ENCODE results near the gene TPP2.

TPP2 gene

DNA sequence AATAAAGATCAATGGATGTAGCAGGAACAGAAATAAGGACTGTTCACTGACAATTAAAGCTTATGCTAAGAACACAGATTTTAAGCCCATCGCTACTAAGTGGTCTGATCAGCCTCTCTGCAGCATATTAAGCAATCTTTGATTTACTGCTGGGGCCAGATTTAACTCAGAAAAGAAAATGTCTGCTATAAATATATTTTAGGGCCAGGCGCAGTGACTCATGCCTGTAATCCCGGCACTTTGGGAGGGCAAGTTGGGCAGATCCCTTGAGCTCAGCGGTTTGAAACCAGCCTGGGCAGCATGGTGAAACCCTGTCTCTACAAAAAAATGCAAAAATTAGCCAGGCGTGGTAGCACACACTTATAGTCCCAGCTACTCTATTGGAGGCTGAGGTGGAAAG lies 55.1 kb downstream of the TPP2 start:
- DNase-seq, result no peak

DNA sequence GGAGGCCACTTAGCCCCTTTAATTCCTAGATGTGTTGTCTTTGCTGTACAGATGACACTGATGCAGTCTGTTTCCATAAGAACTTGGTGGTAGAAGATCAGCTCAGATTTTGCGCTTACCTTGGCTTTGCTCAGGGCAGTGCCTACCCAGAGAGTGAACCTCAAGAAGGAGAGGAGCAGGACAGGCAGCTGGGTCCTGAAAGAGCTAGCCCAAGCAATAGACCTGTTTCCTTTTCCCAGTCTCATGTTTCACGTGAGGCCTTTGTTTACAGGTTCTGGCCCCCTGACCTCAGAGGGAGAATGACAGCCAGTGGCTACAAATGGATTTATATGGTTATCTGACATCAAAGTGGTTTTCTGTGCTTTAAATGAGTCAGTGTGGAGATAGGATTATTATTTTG lies 58.0 kb downstream of the TPP2 start:
- no peak for DNase-seq

DNA sequence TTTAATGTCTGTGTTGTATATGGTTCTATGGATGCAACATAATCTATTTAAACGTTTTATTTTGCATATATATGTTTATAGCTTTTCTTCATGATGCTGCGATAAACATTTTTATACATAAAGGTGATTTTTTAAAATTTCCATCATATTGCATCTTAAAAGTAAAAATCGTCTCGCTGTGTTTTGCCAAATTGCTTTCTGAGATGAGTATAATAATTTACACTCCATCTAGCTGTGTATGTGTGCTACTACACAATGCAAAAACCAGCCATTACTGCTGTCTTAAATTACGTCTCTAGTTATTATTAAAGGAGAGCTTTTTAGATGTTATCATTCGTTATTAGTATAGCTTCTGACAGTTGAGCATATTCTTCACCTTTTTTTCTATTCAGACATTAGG lies 60.8 kb downstream of the TPP2 start:
- no peak for DNase-seq

DNA sequence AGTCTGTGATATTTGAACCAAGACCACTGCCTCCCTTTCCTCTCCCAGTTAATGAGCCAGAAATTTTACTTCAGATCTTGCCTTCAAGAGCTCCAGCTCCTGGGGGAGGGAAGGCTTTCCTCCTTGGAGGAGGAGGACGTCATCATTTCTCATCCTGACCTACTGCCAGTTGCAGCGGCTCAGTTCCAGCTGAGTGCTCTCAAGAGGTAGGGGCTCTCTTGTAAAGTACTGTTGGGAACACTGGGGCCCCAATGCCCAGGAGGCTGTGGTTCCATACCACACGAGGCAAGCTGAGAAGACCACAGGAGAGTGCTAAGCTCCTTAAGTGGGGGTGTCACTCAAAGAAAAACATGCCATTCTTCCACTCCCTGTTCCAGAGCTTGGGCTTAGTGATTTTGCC lies 61.9 kb downstream of the TPP2 start:
- DNase-seq, result no peak

DNA sequence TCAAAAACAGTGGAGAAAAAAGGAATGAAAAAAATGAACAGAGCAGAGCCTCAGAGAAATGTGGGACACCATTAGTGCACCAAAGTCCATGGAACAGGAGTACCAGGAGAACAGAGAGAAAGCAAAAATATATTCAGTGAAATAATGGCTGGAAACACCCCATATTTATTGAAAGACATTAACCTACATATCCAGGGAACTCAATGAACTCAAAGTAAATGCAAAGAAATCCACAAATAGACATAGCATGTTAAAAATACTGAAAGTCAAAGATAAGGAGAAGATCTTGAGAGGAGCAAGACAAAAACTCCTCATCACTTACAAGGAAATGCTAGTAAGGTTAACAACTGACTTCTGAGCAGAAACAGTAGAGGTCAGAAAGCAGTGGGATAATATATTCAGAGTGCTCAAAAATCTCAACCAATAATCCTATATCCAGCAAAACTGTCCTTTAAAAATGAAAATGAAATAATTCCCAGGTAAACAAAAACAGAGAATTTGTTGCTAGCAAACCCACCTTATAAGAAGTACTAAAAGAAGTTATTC lies 62.5 kb downstream of the TPP2 start:
- no peak for DNase-seq

DNA sequence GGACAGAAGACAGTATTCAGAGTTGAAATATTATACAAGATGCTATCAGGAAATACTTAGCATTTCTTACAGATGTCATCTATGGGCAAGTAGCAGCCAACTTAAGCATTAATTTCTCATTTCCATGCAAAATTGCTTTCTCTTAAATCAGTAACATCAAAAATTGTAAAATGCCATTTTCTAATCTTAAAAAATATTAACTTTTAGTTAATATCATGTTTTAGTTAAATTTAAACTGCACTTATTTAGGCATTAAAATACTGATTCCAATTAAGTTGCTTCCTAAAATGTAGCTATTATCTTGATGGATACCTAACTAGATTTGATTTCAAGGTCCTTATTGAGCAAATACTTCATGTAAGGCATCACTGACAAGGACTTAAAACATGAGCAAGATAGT lies 70.2 kb downstream of the TPP2 start:
- no peak for DNase-seq

DNA sequence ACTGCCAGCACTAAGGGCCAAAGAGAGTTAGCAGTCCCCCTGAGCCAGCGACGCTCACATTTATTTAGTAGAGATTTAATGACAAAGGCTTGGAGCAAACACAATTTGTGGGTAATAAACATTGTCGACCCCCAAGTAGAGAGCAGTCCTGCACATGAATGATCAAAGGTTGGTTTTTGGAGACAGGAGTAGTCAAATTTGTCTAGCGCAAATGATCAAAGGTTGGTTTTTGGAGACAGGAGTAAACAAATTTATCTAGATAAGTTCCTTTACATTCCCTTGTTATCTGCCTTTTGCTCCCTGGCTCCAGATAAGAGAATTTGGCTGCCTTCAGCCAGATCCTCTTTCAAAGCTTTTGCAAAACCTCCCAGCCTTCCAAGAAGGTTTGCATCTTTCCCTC lies 71.1 kb downstream of the TPP2 start:
- no peak for DNase-seq

DNA sequence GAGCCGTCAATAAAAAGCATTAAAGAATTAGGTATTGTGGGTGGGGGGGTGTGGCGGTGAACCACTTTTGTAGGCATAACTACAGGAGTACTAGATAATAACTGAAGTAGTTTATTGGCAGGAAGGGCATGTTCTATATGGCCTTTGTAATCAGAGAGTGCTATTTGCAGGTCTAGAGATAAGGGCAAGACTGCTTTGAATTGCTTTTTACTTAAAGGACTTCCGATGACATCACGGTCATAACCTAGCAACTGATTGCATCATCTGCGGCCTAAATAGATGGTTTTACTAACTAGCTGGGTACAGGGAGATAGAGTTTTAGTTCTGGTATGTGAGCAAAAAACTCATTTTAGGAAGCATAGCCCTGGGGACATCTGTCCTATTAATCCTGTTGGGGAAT lies 73.3 kb downstream of the TPP2 start:
- no peak for DNase-seq

DNA sequence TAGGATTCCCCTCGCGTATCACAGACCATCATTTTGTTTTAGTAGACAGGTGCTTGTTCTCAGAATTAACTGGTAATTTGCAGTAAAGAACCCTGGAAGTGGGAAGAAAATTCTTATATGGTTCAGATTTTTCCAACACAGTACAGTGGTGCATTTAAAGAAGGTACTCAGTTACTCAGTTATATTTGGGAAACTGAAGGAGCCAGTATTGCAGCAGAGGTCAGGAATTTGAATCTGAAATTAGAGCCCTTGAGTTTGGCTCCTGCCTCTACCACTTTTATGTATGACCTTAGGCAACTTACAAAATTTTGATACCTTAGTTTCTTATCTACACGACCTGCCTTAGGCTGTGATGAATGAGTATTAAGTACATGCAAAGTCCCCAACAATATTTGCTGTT lies 78.3 kb downstream of the TPP2 start:
- no peak for DNase-seq

DNA sequence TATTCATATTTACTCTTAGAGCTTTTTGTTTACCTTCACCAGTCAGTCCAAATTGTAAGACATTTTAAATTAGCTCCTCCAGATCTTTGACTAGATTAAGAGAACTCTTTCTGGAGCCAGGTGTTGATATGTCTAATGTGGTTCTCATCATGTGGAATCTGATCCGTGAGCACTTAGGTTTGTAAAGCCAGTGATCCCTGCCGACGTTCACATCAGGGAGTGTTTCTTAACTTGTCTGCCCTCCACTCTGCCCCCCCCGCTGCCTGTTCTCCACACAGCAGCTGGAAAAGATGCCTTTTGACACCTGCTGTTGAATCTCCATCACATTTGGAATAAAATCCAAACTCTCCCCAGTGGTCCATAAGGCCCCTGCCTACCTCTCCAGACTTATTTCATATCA lies 80.3 kb downstream of the TPP2 start:
- no peak for DNase-seq

DNA sequence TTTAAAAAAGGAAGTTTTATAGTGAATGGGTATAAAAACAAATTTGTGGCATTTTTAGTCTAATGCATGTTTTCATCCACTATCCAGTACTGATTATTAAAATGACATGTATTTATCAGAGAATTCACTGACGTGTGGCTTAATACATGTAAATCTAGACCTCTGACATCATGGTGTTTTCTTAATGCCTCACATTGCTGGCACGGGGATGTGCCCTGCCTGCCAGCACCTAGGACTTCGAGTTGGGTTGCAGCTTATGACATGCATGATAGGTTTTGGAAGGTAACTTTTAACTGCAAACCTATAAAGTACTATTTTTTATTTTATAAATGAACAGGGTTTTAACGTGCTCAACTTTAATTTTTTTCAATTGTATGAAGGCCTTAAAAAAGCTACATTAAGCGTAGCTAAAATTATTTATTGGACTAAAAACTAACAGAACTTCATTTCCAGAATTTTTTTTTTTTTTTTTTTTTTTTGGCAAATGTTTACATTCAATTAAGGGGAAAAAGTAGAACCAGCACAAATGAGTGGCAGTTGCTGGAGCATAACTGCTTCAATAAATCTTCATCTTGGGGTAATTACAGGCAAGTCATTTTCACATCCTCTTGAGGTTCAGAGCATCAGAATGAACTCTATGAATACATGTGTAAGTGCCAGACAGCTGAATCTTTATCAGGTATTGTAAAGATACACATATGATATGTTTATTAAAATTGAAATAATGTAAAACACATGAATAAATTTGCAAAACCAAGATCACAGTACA lies 81.7 kb downstream of the TPP2 start:
- no peak for DNase-seq

DNA sequence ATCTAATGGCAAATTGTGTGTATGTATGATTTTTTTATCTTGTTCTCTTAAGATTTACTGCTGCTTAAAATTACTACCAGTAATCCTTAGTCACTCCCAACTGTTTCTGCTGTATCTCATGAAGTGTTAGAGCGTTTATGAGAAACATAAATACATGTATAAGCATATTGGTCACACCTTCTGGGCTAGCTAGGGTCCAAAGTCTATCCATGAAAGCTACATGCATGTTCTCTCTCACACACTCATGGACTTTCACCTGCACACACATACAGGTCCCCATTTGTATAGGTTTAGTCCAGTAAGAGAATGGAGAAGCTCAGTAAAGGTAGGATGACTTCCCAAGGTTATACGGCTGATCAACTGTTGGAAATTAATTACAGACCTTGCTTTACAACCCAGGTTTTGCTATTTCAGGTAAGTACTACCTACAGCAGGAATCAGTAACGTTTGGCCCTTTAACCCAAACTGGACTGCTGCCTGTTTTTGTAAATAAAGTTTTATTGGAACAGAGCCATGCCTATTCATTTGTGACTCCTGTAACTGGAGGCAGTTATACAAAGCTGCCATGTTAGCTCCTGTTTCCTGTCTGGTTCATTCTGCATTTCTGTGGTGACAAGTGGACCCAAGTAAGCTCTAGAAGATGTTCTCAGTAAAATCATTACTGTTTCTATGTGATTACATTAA lies 82.8 kb downstream of the TPP2 start:
- no peak for DNase-seq

DNA sequence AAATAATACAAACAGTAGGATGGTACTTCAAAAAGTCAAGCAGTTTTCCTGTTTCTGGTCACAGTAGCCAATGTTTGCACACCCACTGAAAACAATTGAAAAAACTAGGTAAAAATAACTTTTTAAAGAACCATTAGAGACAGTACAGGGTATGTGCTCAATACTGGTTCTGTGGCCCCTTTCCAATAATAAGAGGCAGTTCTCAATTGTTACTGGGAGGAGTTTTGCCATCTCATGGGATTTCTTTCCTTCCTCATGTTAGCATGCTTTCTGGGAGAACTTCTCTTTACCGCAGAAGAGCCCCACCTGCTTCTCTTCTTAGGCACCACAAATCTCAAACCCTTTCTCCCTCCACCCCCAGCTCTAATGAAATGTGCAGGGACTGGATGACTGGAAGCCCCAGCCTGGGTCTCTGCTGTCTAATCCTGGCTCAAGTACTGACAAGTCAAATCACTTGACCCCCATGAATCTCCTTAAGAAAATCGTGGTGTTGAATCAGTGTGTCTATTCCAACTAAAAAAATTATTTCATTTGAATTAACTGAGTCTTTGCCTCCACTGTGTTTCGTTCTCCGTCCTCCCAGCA lies 83.4 kb downstream of the TPP2 start:
- no peak for DNase-seq

DNA sequence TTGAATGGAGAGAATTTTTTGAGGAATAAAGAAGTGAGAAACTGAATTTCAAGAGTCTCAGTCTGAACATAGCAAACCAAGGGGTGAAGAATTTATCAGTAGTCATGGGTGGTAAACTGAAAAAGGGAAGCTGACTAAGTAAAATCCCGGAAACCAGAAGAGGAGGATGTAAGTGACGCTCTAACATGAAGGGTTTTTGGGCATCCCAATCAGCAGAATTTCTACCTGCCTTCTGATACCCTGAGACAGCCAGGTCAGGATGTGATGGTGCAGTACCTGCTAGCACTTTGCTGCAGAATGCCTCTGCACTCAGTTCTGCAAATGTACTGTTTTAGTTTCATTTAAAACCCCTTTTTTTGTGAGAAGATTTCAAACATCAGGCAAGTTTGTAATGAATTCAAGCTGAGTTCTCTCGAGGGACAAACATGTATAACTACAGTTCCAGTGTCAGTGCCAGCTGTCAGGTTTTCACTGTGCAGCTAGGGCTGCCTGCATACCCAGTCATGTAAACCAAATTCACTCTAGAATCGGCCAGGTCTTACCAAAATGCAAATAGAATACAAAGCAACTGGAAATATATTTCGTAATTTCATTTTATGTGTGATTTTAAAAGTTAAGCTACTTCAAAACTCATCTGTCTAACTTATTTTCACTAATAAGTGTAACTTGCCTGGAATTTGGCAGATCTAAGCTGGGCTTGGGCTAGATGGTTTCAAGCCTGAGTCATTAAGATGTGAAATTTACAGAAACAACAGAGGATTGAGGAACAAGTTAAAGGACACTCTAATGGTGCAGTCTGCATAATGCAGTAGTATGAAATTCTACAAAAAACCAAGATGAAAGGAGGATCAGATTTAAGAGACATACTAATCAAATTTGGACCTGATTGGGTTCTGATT lies 84.3 kb downstream of the TPP2 start:
- no peak for DNase-seq

DNA sequence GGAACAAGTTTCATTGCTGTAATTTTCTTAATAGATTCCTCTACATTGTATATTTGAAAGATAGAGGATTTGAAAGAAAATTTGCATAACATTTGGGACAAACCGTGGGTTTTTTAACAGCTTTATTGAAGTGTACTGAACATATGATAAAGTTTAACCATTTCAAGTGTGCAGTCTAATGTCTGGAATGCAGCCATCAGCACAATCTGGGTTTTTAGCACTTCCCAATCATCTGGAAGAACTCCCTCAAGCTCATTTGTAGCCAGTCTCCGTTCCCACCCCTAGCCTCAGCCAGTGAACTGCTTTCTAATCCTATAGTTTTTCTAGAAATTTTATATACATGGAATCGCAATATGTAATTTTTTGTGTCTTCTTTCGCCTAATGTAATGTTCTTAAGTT lies 85.4 kb downstream of the TPP2 start:
- no peak for DNase-seq

DNA sequence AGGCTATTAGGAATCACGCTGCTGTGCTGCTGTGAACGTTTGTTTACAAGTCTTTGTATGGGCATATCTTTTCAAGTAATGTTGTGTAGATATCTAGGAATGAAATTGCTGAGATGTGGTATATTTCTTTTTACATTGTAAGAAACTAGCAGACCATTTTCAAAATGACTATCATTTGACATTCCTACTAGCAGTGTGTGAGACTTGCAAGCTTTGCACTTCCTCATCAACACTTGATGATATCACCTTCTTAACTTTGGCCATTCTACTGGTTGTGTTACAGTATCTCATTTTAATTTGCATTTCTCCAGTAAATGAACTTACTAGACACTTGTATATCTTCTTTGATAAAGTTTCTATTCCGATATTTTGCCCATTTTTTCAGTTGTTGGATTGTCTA lies 85.9 kb downstream of the TPP2 start:
- DNase-seq, result no peak

DNA sequence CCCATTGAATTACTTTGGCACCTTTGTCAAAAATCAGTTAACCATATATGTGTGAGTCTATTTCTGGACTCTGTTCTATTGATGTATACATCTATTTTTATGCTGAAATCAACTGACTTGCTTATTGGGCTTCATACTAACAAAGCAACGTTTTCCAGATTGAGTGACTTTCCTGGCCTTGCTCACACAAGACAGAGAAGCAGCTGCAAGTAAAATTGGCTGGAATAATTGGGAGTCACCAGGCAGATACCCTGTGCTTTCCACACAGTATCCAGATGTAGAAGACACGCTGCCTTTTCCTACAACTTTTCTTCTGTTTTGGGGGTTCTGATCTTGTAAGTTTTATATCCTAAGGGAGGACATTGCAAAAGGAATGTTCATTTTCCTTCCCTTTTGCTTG lies 86.9 kb downstream of the TPP2 start:
- no peak for DNase-seq

DNA sequence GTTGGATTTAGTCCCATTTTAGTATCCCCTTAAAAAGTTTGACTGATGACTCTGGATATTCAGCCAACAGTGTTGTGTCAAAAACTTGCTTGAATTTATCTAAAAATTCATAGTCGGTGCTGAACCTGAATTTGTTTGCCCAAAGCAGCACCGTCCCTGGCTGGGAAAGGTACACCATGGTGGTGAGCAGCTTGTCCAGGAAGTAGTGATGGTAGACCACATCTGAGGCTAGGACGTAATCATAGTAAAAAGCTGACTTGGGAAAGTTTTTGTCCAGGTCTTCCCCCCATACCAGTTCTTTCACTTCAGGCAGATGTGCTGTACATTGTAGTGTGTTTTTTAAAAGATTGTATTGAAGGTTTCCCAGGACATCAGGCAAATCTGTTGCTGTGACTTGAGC lies 89.2 kb downstream of the TPP2 start:
- no peak for DNase-seq

DNA sequence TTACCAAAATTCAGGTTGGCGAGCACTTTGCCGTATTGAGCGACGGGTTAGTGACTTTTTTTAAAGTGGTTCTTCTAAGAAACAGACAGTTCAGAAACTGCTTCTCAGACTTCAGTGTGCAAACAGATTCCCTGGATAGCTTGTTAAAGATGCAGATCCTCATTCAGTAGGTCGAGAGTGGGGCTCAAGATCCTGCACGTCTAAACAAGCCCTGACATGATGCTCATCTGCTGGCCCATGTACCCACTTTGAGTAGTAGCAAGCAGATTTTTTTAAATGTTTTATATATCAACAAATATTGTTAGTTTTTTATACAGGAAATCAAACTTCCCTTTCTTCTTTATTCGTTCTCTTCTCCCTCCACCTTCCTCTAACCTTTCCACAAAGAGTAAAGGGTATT lies 90.7 kb downstream of the TPP2 start:
- no peak for DNase-seq

DNA sequence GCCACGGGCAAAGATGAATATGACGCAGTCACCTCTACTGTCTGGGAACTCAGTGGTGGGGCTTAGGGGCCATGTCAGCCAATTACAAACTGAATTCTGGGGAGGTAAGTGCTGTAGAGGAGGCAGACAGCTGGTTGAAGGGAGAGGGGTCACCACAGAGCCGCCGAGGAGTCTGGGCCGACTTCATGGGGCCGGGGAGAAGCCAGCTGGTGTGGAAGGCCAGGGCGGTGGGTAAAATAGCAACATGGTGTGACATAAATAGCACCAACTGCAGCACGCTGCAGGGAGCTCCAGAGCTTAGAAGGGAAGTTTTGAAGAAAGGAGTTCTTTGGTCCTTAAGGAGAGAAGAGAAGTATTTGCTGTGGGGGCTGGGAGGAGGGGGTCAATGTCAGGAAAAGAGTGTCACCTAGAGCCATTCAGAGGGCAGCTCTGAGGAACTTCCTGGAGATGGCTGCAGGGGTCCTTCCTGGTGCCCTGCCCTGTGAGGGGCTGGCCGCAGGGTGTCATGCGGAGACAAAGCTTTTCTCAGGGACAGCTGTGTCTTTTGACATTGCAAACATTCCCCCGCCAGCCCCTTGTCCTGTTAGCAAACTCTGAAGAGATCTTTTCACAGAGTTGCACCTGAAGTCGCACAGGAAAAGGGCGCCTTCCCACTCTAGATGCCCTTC lies 91.7 kb downstream of the TPP2 start:
- no peak for DNase-seq

DNA sequence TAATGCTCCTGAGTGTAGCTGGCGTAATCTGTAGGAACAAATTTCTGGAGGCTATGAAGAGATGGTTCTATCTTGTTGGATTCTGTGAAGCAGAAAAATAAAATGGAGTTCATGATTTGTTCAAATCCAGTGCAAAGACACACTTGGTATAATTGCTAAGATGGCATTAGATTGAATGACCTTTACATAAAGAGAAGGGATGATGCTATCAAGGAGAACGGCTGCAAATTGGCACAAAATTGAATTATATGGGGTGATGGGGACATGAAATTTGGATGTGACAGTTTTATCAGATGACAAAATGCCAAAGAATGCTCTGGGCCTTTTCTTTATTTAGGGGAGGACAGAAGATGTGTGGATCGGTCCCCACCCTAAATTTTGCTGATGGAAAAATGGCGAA lies 94.1 kb downstream of the TPP2 start:
- DNase-seq, result no peak
